ENCODE data around the gene TRIM17. TPM values are rescaled to one million over a fixed set of nuclear protein-coding genes. Genes with fewer than 3 reads are reported as not detected.
"Not testable (repeated sequence)": the region's sequence is repeated elsewhere in the genome, so short reads cannot be mapped to it uniquely, and the experiment has no call there.

The TRIM17 gene
- total RNA-seq, 3 donors from 2014 or later, result 7.3 to 9.5 TPM; not detected in 1

DNA sequence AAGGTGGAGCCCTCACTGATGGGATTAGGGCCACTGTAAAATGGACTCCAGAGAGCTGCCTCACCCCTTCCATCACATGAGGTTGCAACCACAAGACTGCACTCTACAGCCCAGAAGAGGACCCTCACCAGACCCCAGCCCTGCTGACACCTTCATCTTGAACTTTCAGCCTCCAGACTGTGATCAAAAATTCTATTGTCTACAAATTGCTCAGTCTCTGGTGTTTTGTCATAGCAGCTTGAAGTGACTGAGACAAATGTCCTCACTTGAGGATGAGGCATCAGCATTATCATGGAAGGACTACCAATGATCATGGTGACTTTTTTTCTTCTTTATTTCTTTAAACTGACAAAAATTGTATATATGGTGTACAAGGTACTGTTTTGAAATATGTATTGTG, 26.7 kb upstream of the TRIM17 start:
- Histone ChIP-seq H3K36me3 (no peaks in the 10 kb centered on the region), H3K4me1 (no peaks in the 10 kb centered on the region), H3K9me3 (no peaks in the 10 kb centered on the region), H3K4me3 (no peak overlapping the region), H3K27ac (no peak overlapping the region), H3K27me3 (peaks cover 0 to 22% of the 10 kb centered on the region in 2 donors)
- TF ChIP-seq POLR2AphosphoS5 (IDR thresholded peaks at IDR 0.05) (no peak), POLR2A (IDR thresholded peaks at IDR 0.05) (no peak)
- TF ChIP-seq, protein P1, sequence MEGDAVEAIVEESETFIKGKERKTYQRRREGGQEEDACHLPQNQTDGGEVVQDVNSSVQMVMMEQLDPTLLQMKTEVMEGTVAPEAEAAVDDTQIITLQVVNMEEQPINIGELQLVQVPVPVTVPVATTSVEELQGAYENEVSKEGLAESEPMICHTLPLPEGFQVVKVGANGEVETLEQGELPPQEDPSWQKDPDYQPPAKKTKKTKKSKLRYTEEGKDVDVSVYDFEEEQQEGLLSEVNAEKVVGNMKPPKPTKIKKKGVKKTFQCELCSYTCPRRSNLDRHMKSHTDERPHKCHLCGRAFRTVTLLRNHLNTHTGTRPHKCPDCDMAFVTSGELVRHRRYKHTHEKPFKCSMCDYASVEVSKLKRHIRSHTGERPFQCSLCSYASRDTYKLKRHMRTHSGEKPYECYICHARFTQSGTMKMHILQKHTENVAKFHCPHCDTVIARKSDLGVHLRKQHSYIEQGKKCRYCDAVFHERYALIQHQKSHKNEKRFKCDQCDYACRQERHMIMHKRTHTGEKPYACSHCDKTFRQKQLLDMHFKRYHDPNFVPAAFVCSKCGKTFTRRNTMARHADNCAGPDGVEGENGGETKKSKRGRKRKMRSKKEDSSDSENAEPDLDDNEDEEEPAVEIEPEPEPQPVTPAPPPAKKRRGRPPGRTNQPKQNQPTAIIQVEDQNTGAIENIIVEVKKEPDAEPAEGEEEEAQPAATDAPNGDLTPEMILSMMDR (IDR thresholded peaks at IDR 0.05), result no peak
- no peak for DNase-seq (ENCODE audit: low spot score in 2 of 2)
- intact Hi-C loops (cut with DNase I; ENCODE audit: low total_unique reads), result no loop called here

DNA sequence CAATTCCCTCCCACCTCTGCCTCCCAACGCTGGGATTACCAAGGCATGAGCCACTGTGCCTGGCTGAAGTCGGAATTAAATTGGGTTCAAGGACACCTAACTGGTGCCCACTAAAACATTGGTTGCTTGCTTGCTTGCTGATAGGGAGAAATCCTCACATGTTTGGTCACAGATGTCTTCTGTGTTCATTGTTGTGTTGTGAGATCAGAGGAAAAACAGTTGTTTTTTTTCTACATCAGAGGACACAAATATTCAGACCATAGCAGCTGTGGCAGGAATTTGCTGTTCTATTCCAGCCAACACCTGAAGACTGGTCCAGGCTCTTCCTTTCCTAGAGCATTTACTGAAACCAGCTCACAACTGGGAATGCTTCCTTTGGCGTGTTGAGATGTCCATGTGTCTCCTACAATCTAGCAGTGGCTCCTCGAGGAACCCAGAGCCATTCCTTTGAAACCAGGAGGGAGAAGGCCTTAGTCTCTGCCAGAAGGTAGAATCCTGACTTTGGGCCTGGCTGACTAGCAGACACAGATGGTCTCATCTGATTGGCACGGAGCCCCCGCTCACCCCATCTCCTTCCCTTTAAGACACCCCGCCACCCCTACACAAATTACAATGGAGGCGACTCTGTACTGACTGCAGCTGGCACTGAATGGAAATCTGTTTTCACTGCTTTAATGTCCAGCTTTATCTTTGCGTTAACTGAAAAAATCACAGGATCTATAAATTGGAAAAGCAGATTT, 24.3 kb upstream of the TRIM17 start:
- Histone ChIP-seq H3K9me3 (no peaks in the 10 kb centered on the region), H3K36me3 (no peaks in the 10 kb centered on the region), H3K4me3 (no peak overlapping the region), H3K27ac (no peak overlapping the region), H3K4me1 (no peaks in the 10 kb centered on the region), H3K27me3 (peaks cover 0 to 19% of the 10 kb centered on the region in 2 donors)
- intact Hi-C loops (cut with DNase I; ENCODE audit: low total_unique reads), result no loop called here
- no peak for DNase-seq (ENCODE audit: low spot score in 2 of 2)
- TF ChIP-seq, protein P1 (IDR thresholded peaks at IDR 0.05), result no peak
- no peak for TF ChIP-seq POLR2AphosphoS5 (IDR thresholded peaks at IDR 0.05)

DNA sequence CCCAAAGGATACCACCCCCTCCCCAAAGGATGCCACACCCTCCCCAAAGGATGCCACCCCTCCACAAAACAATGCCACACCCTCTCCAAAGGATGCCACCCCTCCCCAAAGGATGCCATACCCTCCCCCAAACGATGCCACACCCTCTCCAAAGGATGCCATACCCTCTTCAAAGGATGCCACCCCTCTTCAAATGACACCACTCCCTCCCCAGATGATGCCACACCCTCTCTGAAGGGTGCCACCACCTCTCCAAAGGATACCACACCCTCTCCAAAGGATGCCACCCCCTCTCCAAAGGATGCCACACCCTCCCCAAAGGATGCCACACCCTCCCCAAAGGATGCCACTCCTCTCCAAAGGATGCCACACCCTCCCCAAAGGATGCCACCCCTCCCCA, 21.6 kb upstream of the TRIM17 start:
- Histone ChIP-seq H3K36me3 (no peaks in the 10 kb centered on the region), H3K4me3 (no peak overlapping the region), H3K9me3 (no peaks in the 10 kb centered on the region), H3K4me1 (no peaks in the 10 kb centered on the region), H3K27me3 (peaks cover 0 to 4% of the 10 kb centered on the region in 2 donors), H3K27ac (no peak overlapping the region)
- no peak for DNase-seq (ENCODE audit: low spot score in 2 of 2)
- no peak for TF ChIP-seq POLR2AphosphoS5 (IDR thresholded peaks at IDR 0.05)
- TF ChIP-seq, protein P1 (IDR thresholded peaks at IDR 0.05), result no peak
- TF ChIP-seq POLR2A (IDR thresholded peaks at IDR 0.05), result no peak
- intact Hi-C loops (cut with DNase I; ENCODE audit: low total_unique reads), result no loop called here

DNA sequence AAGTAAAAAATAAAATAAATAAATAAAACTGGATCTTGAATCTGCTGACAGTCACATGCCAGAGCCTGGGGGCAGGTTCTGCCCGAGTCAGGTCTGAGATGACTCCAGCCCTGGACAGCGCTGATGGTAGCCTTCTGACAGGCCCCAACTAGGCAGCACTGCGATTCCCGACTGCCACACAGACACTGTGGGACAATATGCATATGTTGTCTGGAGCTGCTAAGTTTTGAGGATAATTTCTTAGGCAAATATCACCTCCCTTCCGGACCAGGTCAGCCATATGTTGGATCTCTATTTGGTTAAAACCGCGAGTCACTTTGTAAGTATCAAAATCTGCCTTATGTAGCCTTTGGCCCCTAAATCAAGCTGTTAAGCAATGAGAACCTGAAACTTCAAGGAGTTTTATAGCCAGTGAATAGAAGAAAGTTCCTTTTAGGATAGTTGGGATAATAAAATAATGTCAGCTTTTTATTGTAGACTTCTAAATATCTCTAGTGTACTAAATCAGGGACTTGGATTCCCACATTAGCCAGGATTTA, 20.8 kb upstream of the TRIM17 start:
- Histone ChIP-seq H3K4me1 (no peaks in the 10 kb centered on the region), H3K4me3 (no peak overlapping the region), H3K9me3 (no peaks in the 10 kb centered on the region), H3K36me3 (no peaks in the 10 kb centered on the region), H3K27ac (no peak overlapping the region), H3K27me3 (no peaks in the 10 kb centered on the region)
- no peak for TF ChIP-seq POLR2AphosphoS5 (IDR thresholded peaks at IDR 0.05)
- TF ChIP-seq, protein P1 (IDR thresholded peaks at IDR 0.05), result no peak
- no peak for TF ChIP-seq POLR2A (IDR thresholded peaks at IDR 0.05)
- DNase-seq (ENCODE audit: low spot score in 2 of 2), result no peak
- intact Hi-C loops (cut with DNase I; ENCODE audit: low total_unique reads), result no loop called here

DNA sequence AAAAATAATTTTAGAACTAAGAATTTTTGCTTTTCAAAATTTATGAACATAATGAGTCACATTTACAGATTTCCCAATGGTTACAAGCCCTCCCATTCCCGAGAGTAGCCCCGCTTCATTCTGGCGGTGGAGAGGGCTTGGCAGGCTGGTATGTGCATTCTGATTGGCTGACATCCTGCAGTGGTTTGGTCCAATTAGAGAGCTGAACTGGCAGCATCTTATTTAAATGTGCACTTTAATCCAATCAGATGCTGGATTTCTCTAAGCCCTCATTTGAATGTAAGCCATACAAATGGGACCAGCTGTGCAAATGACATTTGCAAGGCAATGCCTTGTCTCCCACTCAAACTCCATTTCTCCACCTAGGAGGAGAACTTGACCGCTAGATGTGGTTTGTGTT, 18.0 kb upstream of the TRIM17 start:
- no peak for DNase-seq (ENCODE audit: low spot score in 2 of 2)
- Histone ChIP-seq H3K9me3 (no peaks in the 10 kb centered on the region), H3K4me3 (no peak overlapping the region), H3K27me3 (no peaks in the 10 kb centered on the region), H3K36me3 (no peaks in the 10 kb centered on the region), H3K4me1 (no peaks in the 10 kb centered on the region), H3K27ac (no peak overlapping the region)
- intact Hi-C loops (cut with DNase I; ENCODE audit: low total_unique reads), result no loop called here
- TF ChIP-seq, protein P1 (IDR thresholded peaks at IDR 0.05), result no peak
- no peak for TF ChIP-seq POLR2AphosphoS5 (IDR thresholded peaks at IDR 0.05)
- TF ChIP-seq POLR2A (IDR thresholded peaks at IDR 0.05), result no peak

DNA sequence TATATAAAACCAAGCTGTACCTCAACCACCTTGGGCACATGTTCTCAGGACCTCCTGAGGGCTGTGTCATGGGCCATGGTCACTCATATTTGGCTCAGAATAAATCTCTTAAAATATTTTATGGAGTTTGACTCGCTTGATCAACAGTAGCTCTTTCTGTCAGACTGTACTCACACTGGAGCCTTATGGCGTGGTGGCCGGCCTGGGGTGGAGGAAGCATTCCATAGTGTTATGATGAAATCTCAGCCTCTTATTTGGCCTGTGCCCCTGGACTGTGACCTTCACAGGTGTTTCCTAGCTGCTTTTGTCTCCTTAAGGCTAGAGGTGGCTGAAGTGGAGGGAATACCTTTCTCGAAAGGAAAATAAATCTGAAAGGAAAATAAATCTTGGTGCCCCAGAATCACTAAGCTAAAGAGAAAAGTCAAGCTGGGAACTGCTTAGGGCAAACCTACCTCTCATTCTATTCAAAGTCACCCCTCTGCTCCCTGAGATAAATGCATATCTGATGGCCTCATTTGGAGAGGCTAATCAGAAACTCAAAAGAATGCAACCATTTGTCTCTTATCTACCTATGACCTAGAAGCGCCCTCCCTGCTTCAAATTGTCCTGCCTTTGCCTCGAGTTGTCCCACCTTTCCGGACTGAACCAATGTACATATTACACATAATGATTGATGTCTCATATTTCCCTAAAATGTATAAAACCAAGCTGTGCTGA, 16.8 kb upstream of the TRIM17 start:
- H3K4me1 ChIP-seq; H3K27ac ChIP-seq; DNase-seq (ENCODE audit: low spot score in 2 of 2); intact Hi-C loops (cut with DNase I; ENCODE audit: low total_unique reads); H3K9me3 ChIP-seq; H3K27me3 ChIP-seq; H3K36me3 ChIP-seq; H3K4me3 ChIP-seq: not testable (repeated sequence)

Data from breast epithelium (tissue), 4 donors.